HL-60 (cell line): Measurements from ENCODE around the gene TFB2M.
"Not testable (repeated sequence)": the region's sequence is repeated elsewhere in the genome, so short reads cannot be mapped to it uniquely, and the experiment has no call there.

ENCODE experiments used
- DNase-seq, 2 experiments: peaks; one replicate each; pipeline ENCODE4 v3.0.0-alpha.2; 2010 to 2020; ENCODE audit warnings: low read depth in 1 of 2, low spot score in 1 of 2
- H3K27ac ChIP-seq: fragments of 250-450 bp; sonication (Bioruptor Pico); replicated peaks from 2 replicates; pipeline ENCODE4 v1.5.1; 2020; ENCODE audit warnings: mild to moderate bottlenecking, moderate library complexity
- H3K27me3 ChIP-seq: fragments of 250-450 bp; sonication (Bioruptor Pico); 2 replicates; pipeline ENCODE4 v1.5.1; 2021; ENCODE audit warnings: mild to moderate bottlenecking, moderate library complexity; ENCODE audit not compliant: insufficient read depth, poor library complexity, severe bottlenecking
- H3K4me3 ChIP-seq: replicated peaks from 2 replicates; pipeline ENCODE4 v1.5.1; 2011; ENCODE audit warnings: mild to moderate bottlenecking, control low read depth, low read length; ENCODE audit not compliant: insufficient read depth
- GABPA ChIP-seq: IDR thresholded peaks from 2 replicates; pipeline ENCODE4 v1.6.1; 2012; ENCODE audit warnings: low read depth
- POLR2AphosphoS5 ChIP-seq: IDR thresholded peaks from 2 replicates; pipeline ENCODE4 v1.6.1; 2012; ENCODE audit warnings: low read depth
- SPI1 ChIP-seq: IDR thresholded peaks from 2 replicates; pipeline ENCODE4 v1.6.1; 2012; ENCODE audit warnings: low read depth, mild to moderate bottlenecking, borderline replicate concordance
- TF ChIP-seq, protein P1 (sequence below): IDR thresholded peaks from 2 replicates; pipeline ENCODE4 v1.6.1; 2012; ENCODE audit warnings: low read depth; ENCODE audit not compliant: insufficient replicate concordance
- TF ChIP-seq, protein P2 (sequence below): IDR thresholded peaks from one replicate; pipeline ENCODE4 v1.5.1; 2011; ENCODE audit warnings: low read length, control low read depth, inconsistent platforms; ENCODE audit not compliant: insufficient read depth

Gene TFB2M

DNA sequence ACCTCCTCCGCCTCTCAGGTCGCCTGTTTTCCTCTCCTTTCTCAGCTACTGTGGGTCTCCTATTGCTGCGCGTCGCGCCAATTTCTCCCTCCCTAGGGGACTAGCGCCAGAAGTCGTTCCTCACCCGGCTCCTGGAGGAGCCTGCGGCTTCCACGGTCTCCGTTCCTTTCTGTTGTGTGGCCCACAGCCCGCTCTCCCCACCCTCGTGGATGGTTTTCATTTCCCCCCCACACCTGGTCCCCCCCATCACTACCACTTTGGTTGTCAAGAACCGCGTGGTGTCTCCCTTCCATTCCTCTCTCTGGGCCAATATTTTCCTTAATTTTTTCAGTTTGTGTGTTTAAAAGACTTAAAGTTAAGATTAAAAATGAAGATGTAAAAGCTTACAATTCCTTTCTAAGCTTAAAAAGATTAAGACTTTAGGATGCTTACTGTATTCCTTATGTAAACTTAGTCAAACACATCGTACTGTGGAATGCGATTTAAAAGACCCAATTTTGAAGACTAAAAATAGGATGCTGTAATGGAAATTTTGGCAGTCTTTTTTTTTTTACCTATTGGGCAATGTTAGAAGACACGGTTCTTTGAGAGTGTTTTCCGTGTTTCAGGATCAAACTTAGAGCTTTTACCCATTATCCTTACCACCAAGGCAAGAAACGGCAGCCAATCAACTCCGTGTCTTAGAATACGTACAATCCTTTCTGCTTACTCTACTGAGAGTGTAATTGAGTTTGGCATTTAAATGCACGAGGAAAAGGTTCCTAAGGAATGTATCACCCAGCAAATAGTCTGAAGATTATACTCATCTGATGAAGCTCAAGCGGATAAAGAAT lies 968 bp upstream of the TFB2M start:
- peak overlapping the region; percentile 99 for H3K4me3 ChIP-seq
- no peak for DNase-seq
- peak overlapping the region; percentile 73 for H3K27ac ChIP-seq
- H3K27me3 ChIP-seq = no peaks in the 10 kb centered on the region
- TF ChIP-seq POLR2AphosphoS5 (no peak), GABPA (no peak), SPI1 (no peak)
- TF ChIP-seq, protein P1, sequence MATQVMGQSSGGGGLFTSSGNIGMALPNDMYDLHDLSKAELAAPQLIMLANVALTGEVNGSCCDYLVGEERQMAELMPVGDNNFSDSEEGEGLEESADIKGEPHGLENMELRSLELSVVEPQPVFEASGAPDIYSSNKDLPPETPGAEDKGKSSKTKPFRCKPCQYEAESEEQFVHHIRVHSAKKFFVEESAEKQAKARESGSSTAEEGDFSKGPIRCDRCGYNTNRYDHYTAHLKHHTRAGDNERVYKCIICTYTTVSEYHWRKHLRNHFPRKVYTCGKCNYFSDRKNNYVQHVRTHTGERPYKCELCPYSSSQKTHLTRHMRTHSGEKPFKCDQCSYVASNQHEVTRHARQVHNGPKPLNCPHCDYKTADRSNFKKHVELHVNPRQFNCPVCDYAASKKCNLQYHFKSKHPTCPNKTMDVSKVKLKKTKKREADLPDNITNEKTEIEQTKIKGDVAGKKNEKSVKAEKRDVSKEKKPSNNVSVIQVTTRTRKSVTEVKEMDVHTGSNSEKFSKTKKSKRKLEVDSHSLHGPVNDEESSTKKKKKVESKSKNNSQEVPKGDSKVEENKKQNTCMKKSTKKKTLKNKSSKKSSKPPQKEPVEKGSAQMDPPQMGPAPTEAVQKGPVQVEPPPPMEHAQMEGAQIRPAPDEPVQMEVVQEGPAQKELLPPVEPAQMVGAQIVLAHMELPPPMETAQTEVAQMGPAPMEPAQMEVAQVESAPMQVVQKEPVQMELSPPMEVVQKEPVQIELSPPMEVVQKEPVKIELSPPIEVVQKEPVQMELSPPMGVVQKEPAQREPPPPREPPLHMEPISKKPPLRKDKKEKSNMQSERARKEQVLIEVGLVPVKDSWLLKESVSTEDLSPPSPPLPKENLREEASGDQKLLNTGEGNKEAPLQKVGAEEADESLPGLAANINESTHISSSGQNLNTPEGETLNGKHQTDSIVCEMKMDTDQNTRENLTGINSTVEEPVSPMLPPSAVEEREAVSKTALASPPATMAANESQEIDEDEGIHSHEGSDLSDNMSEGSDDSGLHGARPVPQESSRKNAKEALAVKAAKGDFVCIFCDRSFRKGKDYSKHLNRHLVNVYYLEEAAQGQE = no peak
- TF ChIP-seq, protein P2, sequence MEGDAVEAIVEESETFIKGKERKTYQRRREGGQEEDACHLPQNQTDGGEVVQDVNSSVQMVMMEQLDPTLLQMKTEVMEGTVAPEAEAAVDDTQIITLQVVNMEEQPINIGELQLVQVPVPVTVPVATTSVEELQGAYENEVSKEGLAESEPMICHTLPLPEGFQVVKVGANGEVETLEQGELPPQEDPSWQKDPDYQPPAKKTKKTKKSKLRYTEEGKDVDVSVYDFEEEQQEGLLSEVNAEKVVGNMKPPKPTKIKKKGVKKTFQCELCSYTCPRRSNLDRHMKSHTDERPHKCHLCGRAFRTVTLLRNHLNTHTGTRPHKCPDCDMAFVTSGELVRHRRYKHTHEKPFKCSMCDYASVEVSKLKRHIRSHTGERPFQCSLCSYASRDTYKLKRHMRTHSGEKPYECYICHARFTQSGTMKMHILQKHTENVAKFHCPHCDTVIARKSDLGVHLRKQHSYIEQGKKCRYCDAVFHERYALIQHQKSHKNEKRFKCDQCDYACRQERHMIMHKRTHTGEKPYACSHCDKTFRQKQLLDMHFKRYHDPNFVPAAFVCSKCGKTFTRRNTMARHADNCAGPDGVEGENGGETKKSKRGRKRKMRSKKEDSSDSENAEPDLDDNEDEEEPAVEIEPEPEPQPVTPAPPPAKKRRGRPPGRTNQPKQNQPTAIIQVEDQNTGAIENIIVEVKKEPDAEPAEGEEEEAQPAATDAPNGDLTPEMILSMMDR = no peak

DNA sequence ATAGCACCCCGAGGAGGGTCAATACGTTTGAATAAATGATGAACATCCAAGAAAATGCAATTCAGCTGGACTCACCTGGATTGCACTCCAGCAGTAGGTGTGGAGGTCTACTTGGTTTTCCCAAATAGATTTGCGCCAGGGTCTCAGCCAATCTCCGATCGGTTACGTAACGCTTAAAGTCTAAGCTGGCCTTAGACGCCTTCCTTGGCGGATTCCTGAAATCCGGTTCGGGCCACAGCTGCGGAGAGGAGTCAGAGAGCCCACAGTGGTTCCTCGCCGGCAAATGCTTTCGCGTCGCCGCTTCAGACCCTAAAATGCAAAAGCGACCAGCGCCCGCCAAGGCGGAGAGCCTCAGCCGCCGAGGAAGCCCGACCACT lies 322 bp downstream of the TFB2M start:
- Histone ChIP-seq H3K27ac (peak overlapping the region; percentile 77), H3K4me3 (peak overlapping the region; percentile 99), H3K27me3 (no peaks in the 10 kb centered on the region)
- DNase-seq = no peak
- TF ChIP-seq, protein P2 = no peak
- TF ChIP-seq, protein P1 = no peak
- no peak for TF ChIP-seq GABPA

DNA sequence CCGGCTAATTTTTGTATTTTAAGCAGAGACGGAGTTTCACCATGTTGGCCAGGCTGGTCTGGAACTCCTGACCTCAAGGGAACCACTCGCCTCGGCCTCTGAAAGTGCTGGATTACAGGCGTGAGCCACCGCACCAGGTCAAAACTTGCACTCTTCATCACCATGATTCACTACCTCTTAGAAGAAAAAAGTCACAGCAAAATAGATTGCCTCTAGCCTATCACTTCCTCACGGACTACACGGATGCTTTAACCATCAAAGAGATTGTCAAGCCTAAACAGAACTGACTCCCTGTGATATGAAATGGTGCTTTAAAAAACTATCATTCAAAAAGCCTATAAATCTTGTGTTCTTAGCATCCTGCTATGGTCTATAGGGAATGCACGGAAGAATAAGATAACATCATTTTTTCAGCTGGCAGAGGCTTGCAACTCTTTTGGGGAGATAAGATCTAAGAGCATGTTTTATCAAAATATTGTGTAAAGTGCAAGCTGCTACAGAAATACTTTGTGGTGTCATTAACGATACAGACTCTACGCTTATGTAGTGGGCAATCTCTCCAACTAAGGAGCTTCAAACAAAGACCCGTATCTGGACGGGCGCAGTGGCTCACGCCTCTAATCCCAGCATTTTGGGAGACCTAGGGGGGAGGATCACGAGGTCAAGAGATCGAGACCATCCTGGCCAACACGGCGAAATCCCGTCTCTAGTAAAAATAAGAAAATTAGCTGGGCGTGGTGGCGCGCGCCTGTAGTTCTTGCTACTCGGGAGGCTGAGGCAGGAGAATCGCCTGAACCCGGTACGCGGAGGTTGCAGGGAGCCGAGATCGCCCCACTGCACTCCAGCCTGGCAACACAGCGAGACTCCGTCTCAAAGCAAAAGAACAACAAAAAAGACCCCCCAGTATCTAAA lies 966 bp downstream of the TFB2M start:
- Histone ChIP-seq H3K27ac (peak overlapping the region; percentile 77), H3K27me3 (no peaks in the 10 kb centered on the region), H3K4me3 (peak overlapping the region; percentile 99)
- no peak for DNase-seq
- TF ChIP-seq POLR2AphosphoS5 (no peak), GABPA (no peak)
- TF ChIP-seq, protein P1 = no peak
- TF ChIP-seq, protein P2 = no peak

DNA sequence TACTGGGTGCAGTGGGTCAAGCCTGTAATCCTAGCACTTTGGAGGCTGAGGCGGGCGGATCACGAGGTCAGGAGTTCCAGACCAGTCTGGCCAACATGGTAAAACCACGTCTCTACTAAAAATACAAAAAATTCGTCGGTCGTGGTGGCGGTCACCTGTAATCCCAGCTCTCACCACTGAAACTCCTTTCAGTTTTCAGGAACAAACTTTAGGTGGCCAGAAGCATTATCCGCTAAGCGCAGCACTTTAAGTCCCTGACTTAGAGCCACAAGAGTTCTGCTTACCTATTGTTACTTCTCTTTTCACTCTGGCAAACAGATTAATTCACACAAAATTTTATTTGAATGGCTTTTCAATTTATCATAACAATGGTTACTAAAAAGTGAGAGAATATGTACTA lies 5.2 kb downstream of the TFB2M start:
- not testable (repeated sequence) for DNase-seq, H3K4me3 ChIP-seq, H3K27me3 ChIP-seq, H3K27ac ChIP-seq
